Glutamatergic neuron (in vitro differentiated cells): ENCODE data around the gene MRPL4. TPM values are rescaled to one million over a fixed set of nuclear protein-coding genes. Genes with fewer than 3 reads are reported as not detected.

Experiments used
- DNase-seq: peaks from one replicate; pipeline ENCODE4 v3.0.0; 2022
- H3K27ac Mint-ChIP-seq: one replicate; pipeline ENCODE4 v1.8.0; 2020; ENCODE audit warnings: mild to moderate bottlenecking, mixed read lengths, inconsistent platforms; ENCODE audit not compliant: unreplicated experiment
- H3K27me3 Mint-ChIP-seq: one replicate; pipeline ENCODE4 v1.8.0; 2020; ENCODE audit warnings: mild to moderate bottlenecking, moderate library complexity, mixed read lengths, inconsistent platforms; ENCODE audit not compliant: unreplicated experiment
- H3K36me3 Mint-ChIP-seq: one replicate; pipeline ENCODE4 v1.8.0; 2020; ENCODE audit warnings: mild to moderate bottlenecking, mixed read lengths, inconsistent platforms; ENCODE audit not compliant: unreplicated experiment
- H3K4me1 Mint-ChIP-seq: one replicate; pipeline ENCODE4 v1.8.0; 2020; ENCODE audit warnings: mild to moderate bottlenecking, low read depth, mixed read lengths, inconsistent platforms; ENCODE audit not compliant: unreplicated experiment
- H3K4me3 Mint-ChIP-seq: one replicate; pipeline ENCODE4 v1.8.0; 2020; ENCODE audit warnings: mild to moderate bottlenecking, mixed read lengths, inconsistent platforms; ENCODE audit not compliant: unreplicated experiment
- H3K9me3 Mint-ChIP-seq: one replicate; pipeline ENCODE4 v1.8.0; 2020; ENCODE audit warnings: mild to moderate bottlenecking, moderate library complexity, mixed read lengths, inconsistent platforms; ENCODE audit not compliant: unreplicated experiment
- CTCF ChIP-seq: fragments of 200-600 bp; sonication (generic); IDR thresholded peaks from one replicate; pipeline ENCODE4 v1.5.0; 2021; ENCODE audit not compliant: partially characterized antibody, unreplicated experiment
- long read RNA-seq: library from polyadenylated mRNA; unstranded; transcript quantifications from one replicate; pipeline ENCODE4 v2.0.0, GENCODE V29; 2020; ENCODE audit not compliant: unreplicated experiment
- total RNA-seq: library from RNA; stranded (reverse); fragmentation: NEBNext Ultra II Directional; extraction: Animal tissue kit (Norgen Biotek cat#: 25700); gene quantifications from one replicate; pipeline ENCODE4 v1.2.1, GENCODE V29; 2021; ENCODE audit not compliant: unreplicated experiment

The MRPL4 gene
- total RNA-seq: 42.8 TPM
- long read RNA-seq, transcript MRPL4-201 (9 exons, 1,455 nt): major isoform, 27 of 46 reads
- long read RNA-seq, partial matches to known transcripts: 8 of 46 reads
- long read RNA-seq, other reads (novel, unspliced or antisense): 4 of 46 reads

GRCh38 chr19:10251792-10252694, at the start of gene MRPL4:
Gene MRPL4 (plus strand): TSS chr19:10252214. CDS start chr19:10252254, 40 bp downstream.
- peak; percentile 92 for DNase-seq
- peaks cover 2% of the 10 kb centered on the region for H3K27me3 Mint-ChIP-seq
- peak within 1 kb of the TSS; percentile 96 for H3K4me3 Mint-ChIP-seq
- H3K9me3 Mint-ChIP-seq: peaks cover 5% of the 10 kb centered on the region
- TF ChIP-seq CTCF: no peak
- H3K4me1 Mint-ChIP-seq: no peaks in the 10 kb centered on the region
- H3K27ac Mint-ChIP-seq: peak within 1 kb of the TSS; percentile 77
- peaks cover 4% of the 10 kb centered on the region for H3K36me3 Mint-ChIP-seq

GRCh38 chr19:10203686-10204085, 48.3 kb upstream of the MRPL4 start:
- no peaks in the 10 kb centered on the region for H3K36me3 Mint-ChIP-seq
- TF ChIP-seq CTCF: no peak
- no peak overlapping the region for H3K27ac Mint-ChIP-seq
- no peak for DNase-seq
- no peak overlapping the region for H3K4me3 Mint-ChIP-seq
- H3K4me1 Mint-ChIP-seq: no peaks in the 10 kb centered on the region
- H3K27me3 Mint-ChIP-seq: no peaks in the 10 kb centered on the region
- no peaks in the 10 kb centered on the region for H3K9me3 Mint-ChIP-seq

- H3K9me3 Mint-ChIP-seq: no peaks in the 10 kb centered on the region
- TF ChIP-seq CTCF: no peak
- no peaks in the 10 kb centered on the region for H3K4me1 Mint-ChIP-seq
- no peaks in the 10 kb centered on the region for H3K36me3 Mint-ChIP-seq
- H3K27me3 Mint-ChIP-seq: peaks cover 4% of the 10 kb centered on the region
- H3K27ac Mint-ChIP-seq: no peak overlapping the region
- no peak overlapping the region for H3K4me3 Mint-ChIP-seq
- no peak for DNase-seq
Measured at GRCh38 chr19:10205636-10206035, 46.4 kb upstream of the MRPL4 start.

- H3K4me1 Mint-ChIP-seq: no peaks in the 10 kb centered on the region
- H3K4me3 Mint-ChIP-seq: no peak overlapping the region
- no peaks in the 10 kb centered on the region for H3K9me3 Mint-ChIP-seq
- no peak overlapping the region for H3K27ac Mint-ChIP-seq
- H3K27me3 Mint-ChIP-seq: peaks cover 7% of the 10 kb centered on the region
- DNase-seq: no peak
- no peak for TF ChIP-seq CTCF
- no peaks in the 10 kb centered on the region for H3K36me3 Mint-ChIP-seq
Measured at GRCh38 chr19:10206226-10206885, 45.7 kb upstream of the MRPL4 start.
